DMS 273 treated with DMSO at 0.1 percent for 48 hours (cell line): ENCODE measurements around the gene PI4KA.
"Not testable (repeated sequence)": the region's sequence is repeated elsewhere in the genome, so short reads cannot be mapped to it uniquely, and the experiment has no call there.

ENCODE experiments used
- DNase-seq: peaks from one replicate; lab custom pipeline; 2025; lab: John Stamatoyannopoulos, UW

The PI4KA gene

DNA sequence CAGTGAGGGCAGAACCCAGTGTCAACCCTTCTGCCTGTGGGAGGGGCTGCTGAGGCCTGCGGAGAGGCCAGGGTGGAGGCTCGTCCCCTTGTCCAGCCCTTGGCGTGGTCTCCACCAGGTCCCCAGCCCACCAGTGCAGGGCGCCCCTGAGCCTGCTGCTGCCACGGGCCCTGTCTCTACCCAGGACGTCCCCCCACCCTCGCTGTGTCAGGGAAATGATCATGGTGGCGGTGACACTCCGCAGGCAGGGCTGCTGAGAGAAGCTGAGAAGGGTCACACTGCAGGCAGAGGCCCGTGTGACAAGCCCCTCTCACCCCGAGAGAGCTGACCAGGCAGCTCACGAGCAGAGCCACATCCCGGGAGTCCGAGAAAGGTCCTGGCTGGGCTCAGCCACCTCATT lies 164.4 kb downstream of the PI4KA start:
- DNase-seq, result not testable (repeated sequence)

GRCh38 chr22:20692926-20693325 lies 165.7 kb downstream of the PI4KA start:
- not testable (repeated sequence) for DNase-seq

GRCh38 chr22:20690586-20691317 lies 167.9 kb downstream of the PI4KA start:
- DNase-seq, result not testable (repeated sequence)

- not testable (repeated sequence) for DNase-seq
These were observed 171.0 kb downstream of the PI4KA start for GRCh38 chr22:20687356-20688172.

DNA sequence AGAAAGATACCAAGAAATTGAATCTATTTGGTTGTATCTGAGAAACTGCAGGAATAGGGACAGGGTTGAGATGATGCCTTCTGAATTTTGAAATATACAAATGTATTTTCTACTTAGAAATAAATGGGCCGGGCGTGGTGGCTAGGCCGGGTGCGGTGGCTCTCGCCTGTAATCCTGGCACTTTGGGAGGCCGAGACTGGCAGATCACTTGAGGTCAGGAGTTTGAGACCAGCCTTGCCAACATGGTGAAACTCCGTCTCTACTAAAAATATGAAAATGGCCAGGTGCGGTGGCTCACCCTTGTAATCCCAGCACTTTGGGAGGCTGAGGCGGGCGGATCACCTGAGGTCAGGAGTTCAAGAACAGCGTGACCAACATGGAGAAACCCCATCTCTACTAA lies 172.8 kb downstream of the PI4KA start:
- DNase-seq, result not testable (repeated sequence)

DNA sequence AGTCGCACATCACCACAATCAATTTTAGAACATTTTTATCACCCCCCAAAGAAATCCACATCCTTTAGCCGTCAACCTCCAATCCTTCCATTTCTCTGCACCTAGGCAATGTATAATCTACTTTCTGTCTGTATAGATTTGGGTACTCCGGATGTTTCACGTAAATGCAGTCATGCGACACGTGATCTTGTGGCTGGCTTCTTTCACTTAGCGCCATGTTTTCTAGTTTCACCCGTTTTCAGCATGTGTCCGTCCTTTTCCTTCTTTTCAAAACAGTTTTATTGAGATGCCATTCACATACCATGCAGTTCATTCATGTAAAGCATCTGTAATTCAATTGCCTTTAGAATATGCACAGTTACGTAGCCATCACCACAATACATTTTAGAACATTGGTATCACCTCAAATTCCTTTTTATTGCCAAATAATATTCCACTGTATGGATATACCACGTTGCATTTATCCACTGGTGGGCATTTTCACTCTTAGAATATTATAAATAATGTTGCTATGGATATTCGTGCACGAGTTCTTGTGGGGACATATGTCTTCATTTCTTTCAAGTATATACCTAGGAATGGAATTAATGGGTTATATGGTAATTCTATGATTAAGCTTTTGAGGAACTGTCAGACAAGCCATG lies 179.7 kb downstream of the PI4KA start:
- DNase-seq, result not testable (repeated sequence)

GRCh38 chr22:20677684-20678242 lies 180.8 kb downstream of the PI4KA start:
- DNase-seq, result no peak

- DNase-seq, result not testable (repeated sequence)
These were observed 183.0 kb downstream of the PI4KA start for GRCh38 chr22:20675613-20676012.

DNA sequence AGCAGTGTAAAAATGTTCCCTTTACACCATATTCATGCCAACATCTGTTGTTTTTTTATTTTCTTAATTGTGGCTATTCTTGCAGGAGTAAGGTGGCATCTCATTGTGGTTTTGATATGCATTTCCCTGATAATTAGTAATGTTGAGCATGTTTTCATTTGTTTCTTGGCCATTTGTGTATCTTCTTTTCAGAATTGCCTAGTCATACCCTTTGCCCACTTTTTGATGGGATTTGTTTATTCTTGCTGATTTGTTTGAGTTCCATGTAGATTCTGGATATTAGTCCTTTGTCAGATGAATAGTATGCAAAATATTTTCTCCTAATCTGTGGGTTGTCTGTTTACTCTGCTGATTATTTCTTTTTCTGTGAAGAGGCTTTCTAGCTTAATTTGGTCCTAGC lies 183.6 kb downstream of the PI4KA start:
- DNase-seq, result no peak

DNA sequence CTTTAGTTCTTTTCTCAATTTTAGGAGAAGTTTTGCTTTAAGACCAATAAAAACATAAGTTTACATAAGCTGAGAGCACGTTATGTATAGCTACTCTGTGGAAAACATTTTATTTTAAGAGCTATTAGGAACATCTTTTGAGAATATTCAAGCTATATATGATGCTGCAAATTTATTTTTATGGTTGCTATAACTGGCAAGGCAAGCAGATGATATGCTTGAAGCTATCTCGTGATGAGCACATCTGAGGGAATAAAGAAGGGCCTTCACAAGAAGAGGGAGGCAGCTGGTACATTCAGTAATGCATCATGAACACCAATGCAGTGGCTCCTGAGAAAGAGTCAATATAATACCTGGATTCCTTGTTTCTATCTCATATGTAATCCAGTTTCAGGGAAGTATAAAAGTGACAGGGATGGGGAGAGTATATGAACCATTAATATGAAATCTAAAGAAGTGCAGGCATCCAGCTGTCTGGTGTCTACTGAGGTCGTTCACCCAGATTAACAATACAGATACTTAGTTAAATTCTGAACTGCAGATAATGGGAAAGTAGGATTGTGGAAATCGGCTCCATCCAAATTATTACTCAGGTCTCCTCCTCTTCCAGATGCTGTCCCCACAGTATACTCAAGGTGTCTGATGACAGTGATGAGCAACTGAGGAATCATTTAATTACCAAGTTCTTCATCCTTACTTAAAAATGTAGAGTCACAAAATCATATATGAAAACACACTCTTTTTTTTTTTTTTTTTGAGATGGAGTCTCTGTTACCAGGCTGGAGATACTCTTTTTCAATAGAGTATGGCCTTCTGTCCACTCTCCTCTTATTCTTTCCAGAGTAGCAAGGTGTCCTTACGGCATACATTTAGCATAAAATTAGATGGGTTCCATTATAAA lies 185.1 kb downstream of the PI4KA start:
- DNase-seq, result no peak

GRCh38 chr22:20672732-20673131 lies 185.9 kb downstream of the PI4KA start:
- no peak for DNase-seq

GRCh38 chr22:20672082-20672424 lies 186.6 kb downstream of the PI4KA start:
- no peak for DNase-seq

DNA sequence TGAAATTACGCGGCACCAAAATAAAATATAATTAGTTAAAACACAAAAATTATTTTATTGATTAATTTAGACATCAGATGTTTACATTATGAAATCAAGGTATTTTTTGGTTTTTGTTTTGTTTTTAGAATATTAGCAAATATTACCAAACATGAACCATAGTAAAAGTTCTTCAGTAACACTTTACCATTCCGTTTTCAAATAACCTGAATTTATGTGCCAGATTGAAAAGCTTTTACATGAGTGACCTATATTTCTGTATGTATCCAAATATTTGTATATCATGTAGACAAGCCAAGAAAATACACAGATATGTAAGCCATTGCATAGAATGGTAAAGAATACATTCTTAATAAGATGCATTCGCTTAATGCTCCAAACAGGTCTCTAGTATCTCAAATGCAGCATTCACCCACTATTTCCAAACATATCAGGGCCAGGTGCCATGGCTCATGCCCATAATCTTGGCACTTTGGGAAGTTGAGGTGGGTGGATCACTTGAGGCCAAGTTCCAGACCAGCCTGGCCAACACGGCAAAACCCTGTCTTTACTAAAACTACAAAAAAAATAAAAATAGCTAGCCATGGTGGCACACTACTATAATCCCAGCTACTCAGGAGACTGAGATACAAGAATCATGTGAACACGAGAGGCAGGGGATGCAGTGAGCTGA lies 187.1 kb downstream of the PI4KA start:
- no peak for DNase-seq

DNA sequence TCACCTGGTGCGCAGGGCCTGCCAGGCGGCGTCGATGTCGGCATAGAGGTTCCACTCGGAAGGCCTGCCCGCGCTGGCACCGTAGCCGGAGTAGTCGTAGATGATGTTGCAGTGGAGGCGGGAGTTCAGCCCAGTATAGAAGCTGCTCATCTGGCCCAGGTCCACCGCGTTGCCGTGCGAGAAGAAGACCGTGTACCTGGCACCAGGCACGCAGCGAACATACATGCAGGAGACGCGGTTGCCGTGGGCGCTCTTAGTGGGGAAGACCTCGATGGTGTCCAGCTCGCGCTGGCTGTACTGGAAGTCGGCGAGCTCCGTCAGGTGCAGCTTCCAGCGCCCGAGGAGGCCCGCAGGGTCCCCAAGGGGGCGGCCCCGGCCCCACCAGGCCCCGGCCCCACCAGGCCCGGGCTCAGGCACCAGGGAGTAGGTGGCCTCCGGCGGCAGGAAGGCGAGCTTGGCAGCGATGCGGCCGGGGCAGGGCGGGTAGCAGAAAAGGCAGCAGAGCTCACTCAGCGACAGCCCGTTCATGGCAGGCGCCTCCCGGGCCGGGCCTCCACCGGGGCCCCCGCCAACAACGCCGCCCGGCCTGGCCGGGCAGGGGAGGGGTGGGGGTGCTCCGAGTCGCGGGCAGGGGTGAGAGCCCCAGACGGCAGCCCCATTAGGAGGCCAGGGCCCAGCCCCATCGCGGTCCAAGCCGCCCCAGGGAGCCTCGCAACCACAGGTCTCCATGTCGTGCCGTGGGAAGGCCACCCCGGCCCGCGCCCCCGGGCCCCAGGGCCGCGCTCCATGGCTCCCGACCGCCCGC lies 188.0 kb downstream of the PI4KA start:
- not testable (repeated sequence) for DNase-seq

- not testable (repeated sequence) for DNase-seq
These were observed 188.7 kb downstream of the PI4KA start for GRCh38 chr22:20669884-20670283.

- DNase-seq, result not testable (repeated sequence)
These were observed 189.1 kb downstream of the PI4KA start for GRCh38 chr22:20669471-20669870.

GRCh38 chr22:20668769-20669168 lies 189.8 kb downstream of the PI4KA start:
- DNase-seq, result not testable (repeated sequence)

DNA sequence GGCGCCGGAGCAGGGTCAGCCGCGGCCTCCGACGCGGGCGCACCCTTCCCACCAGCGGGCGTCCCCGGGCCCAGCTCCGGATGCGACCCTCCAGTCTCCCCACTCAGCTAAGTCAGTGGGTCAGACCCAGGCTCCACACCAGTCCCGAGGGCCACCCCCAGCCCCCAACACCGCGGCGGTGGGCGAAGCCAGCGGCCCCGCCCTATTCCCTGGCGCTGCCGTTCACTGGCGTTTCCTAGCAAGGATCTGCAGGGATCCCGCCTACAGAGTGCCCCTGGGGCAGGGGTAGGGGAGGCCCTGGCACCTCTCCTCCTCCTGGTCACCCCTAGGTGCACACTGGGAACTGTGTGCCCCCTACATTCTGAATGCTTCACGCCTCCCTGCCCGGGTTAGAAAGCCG lies 190.4 kb downstream of the PI4KA start:
- DNase-seq, result not testable (repeated sequence)

DNA sequence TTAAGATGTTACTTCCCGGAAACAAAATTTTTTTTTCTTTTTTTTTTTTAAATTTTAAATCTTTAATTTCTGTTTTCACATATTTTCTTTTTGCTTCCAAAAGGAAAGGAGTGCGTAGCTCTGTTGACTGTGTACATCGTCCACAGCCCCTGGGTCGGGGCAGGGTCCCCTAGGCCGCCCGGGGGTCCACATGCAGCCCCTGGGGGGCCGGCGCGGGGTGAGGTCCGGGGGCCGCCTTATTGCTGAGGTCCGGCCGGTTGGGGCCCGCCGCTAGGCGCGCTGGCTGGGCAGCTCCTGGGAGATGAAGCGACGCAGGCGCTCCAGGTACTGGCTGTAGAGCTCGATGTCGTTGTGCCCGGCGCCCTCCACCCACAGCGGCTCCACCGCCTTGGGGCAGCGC lies 191.1 kb downstream of the PI4KA start:
- DNase-seq, result not testable (repeated sequence)

DNA sequence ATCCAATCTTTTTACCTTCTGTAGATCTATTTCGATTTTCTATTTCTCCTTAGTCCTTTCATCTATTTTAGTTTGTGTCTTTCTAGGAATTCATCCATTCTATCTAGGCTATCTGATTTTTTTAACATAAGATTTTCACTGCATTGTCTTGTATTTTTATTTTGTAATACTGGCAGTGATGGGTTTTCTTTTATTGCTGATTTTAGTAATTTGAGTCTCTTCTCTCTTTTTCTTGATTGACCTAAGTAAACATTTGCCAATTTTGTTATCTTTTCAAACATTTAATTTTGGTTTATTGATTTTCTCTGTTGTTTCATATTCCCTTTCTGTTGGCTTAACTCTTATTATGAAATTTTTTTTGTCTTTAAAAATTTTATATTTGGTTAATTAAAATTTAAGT lies 192.1 kb downstream of the PI4KA start:
- DNase-seq, result no peak
